Mesothelial cell of epicardium (in vitro differentiated cells): ENCODE measurements around the gene SMIM17. TPM values are rescaled to one million over a fixed set of nuclear protein-coding genes. Genes with fewer than 3 reads are reported as not detected.

ENCODE experiments used
- DNase-seq, 2 experiments: peaks; one replicate each; pipeline ENCODE4 v3.0.0; 2021; ENCODE audit warnings: low spot score in 2 of 2; ENCODE audit not compliant: unreplicated experiment in 2 of 2
- H3K27ac Mint-ChIP-seq: 2 replicates; pipeline ENCODE4 v1.8.0; 2021; ENCODE audit warnings: mixed read lengths
- H3K27me3 Mint-ChIP-seq: 2 replicates; pipeline ENCODE4 v1.8.0; 2021; ENCODE audit warnings: low read depth, mixed read lengths
- H3K36me3 Mint-ChIP-seq: 2 replicates; pipeline ENCODE4 v1.8.0; 2021; ENCODE audit warnings: mixed read lengths
- H3K4me1 Mint-ChIP-seq: 2 replicates; pipeline ENCODE4 v1.8.0; 2021; ENCODE audit warnings: mixed read lengths
- H3K4me3 Mint-ChIP-seq: 2 replicates; pipeline ENCODE4 v1.8.0; 2021; ENCODE audit warnings: mild to moderate bottlenecking, moderate library complexity, mixed read lengths
- H3K9me3 Mint-ChIP-seq: 2 replicates; pipeline ENCODE4 v1.8.0; 2021; ENCODE audit warnings: mixed read lengths
- CTCF ChIP-seq: fragments of 200-600 bp; sonication (generic); IDR thresholded peaks from one replicate; pipeline ENCODE4 v1.5.0; 2021; ENCODE audit warnings: antibody characterized with exemption; ENCODE audit not compliant: unreplicated experiment
- total RNA-seq: library from RNA; stranded (reverse); gene quantifications from 3 replicates; pipeline ENCODE4 v1.2.1, GENCODE V29; 2021

The SMIM17 gene
- total RNA-seq, 1 donor from 2014 or later, result 2.6 TPM

DNA sequence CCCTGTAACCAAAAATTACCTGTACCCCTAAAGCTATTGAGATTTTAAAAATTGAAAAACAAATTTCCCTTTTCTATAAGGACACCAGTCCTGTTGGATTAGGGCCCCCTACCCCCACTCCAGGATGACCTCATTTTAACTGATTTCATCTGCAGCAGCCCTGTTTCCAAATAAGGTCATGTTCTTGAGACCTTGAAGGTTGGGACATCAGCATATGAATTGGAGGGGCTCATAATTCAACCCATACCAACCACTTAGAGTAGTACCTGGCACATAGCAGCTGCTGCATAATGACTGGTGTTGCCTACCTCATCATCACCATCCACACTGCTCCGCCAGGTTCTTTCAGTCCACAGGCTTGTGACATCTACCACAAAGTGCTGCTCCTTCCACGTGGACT lies 30.2 kb upstream of the SMIM17 start:
- Mint-ChIP-seq H3K36me3 (peaks cover 96% of the 10 kb centered on the region), H3K9me3 (peaks cover 94% of the 10 kb centered on the region), H3K27ac (no peak overlapping the region), H3K4me1 (no peaks in the 10 kb centered on the region), H3K4me3 (no peak overlapping the region), H3K27me3 (no peaks in the 10 kb centered on the region)
- TF ChIP-seq CTCF, result no peak
- DNase-seq, result no peak

GRCh38 chr19:56613639-56614038 lies 29.3 kb upstream of the SMIM17 start:
- Mint-ChIP-seq H3K4me1 (no peaks in the 10 kb centered on the region), H3K9me3 (peaks cover 91% of the 10 kb centered on the region), H3K36me3 (peaks cover 95% of the 10 kb centered on the region), H3K27me3 (no peaks in the 10 kb centered on the region), H3K4me3 (no peak overlapping the region), H3K27ac (no peak overlapping the region)
- no peak for DNase-seq
- no peak for TF ChIP-seq CTCF

DNA sequence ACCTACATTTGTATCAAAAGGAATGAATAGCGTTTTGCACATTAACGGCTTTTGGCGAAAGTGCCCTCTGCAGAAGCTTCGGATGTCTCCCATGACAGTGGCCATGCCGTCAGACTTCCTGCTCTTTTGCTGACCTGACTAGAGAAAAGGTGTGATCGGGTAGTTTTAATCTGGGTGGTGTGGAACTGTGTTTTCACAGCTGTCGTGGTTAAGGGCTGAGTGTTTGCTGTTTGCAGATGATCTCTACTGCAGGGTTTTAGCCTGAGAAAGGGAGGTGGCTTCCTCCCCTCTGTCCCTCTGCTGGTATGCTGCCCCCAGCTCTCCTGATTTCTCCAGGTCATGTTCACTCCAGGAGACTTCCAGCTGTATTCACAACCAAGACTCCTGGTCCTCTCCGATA lies 25.4 kb upstream of the SMIM17 start:
- Mint-ChIP-seq H3K36me3 (peaks cover 94% of the 10 kb centered on the region), H3K9me3 (peaks cover 79% of the 10 kb centered on the region), H3K27ac (no peak overlapping the region), H3K4me3 (no peak overlapping the region), H3K4me1 (no peaks in the 10 kb centered on the region), H3K27me3 (no peaks in the 10 kb centered on the region)
- TF ChIP-seq CTCF, result no peak
- DNase-seq, result no peak

DNA sequence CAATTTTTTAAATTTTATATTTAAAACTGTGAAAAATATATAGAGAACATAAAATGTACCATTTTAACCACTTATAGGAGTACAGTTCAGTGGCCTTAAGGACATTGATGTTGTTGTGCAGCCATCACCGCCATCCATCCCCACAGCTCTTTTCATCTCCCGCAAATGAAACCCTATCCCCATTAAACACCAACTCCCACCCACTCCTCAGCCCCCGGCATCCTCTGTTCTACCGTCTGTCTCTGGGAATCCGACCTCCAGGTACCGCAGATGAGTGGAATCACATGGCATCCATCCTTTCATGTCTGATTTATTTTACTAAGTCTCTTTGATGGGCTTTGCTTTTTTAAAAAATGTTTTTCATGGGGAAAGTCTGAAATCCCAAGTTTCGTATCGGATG lies 23.8 kb upstream of the SMIM17 start:
- Mint-ChIP-seq H3K9me3 (peaks cover 71% of the 10 kb centered on the region), H3K27ac (no peak overlapping the region), H3K4me3 (no peak overlapping the region), H3K27me3 (no peaks in the 10 kb centered on the region), H3K4me1 (no peaks in the 10 kb centered on the region), H3K36me3 (peaks cover 94% of the 10 kb centered on the region)
- TF ChIP-seq CTCF, result no peak
- no peak for DNase-seq

GRCh38 chr19:56622374-56622773 lies 20.6 kb upstream of the SMIM17 start:
- Mint-ChIP-seq H3K4me3 (no peak overlapping the region), H3K9me3 (peaks cover 58% of the 10 kb centered on the region), H3K27ac (no peak overlapping the region), H3K4me1 (no peaks in the 10 kb centered on the region), H3K36me3 (peaks cover 85% of the 10 kb centered on the region), H3K27me3 (no peaks in the 10 kb centered on the region)
- no peak for TF ChIP-seq CTCF
- no peak for DNase-seq

DNA sequence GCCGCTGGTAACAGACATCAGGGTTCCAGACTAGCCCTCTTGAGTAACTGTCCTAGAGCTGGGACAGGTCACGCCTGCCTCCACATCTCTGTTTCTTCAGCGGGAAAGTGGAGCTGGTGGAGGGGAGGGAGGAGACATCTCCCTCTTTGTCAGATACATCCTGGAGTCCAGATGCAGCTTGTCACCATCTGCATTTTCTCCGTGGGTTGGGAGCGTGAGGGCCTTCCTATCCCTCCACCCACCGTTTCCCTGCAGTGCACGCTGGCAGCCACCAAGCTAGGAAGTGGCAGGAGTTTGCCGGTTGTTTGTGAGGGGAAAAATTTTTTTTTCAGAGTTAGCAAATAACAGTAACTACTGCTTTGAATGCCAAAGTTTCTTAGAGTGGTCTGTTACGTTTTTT lies 20.0 kb upstream of the SMIM17 start:
- TF ChIP-seq CTCF, result no peak
- H3K27me3 Mint-ChIP-seq, result no peaks in the 10 kb centered on the region
- no peak overlapping the region for H3K27ac Mint-ChIP-seq
- H3K36me3 Mint-ChIP-seq, result peaks cover 79% of the 10 kb centered on the region
- peaks cover 58% of the 10 kb centered on the region for H3K9me3 Mint-ChIP-seq
- no peak for DNase-seq
- no peak overlapping the region for H3K4me3 Mint-ChIP-seq
- H3K4me1 Mint-ChIP-seq, result no peaks in the 10 kb centered on the region
